HepG2 (cell line): ENCODE measurements around the gene MAN2B2. TPM values are rescaled to one million over a fixed set of nuclear protein-coding genes. Genes with fewer than 3 reads are reported as not detected.

ENCODE experiments used
- EZH2 ChIP-seq: conservative IDR thresholded peaks from 2 replicates; pipeline ENCODE4 v1.6.1; 2012; ENCODE audit warnings: mild to moderate bottlenecking, low read depth, low read length, moderate library complexity
- GLI4 ChIP-seq: sonication (generic); formaldehyde crosslinking; IDR thresholded peaks from 2 replicates; pipeline ENCODE4 v1.5.1; 2020; ENCODE audit warnings: missing genetic modification reagents, mild to moderate bottlenecking, moderate library complexity, borderline replicate concordance
- HNF1A ChIP-seq, 2 experiments: sonication (generic) in 1 of 2; formaldehyde crosslinking in 1 of 2; IDR thresholded peaks; 2 replicates each; pipeline versions ENCODE4 v1.4.0 to v1.6.1; 2016 to 2020; ENCODE audit warnings: borderline replicate concordance in 1 of 2, low read depth in 1 of 2, mild to moderate bottlenecking in 1 of 2, missing genetic modification reagents in 1 of 2
- HNRNPLL ChIP-seq: fragments of 200-400 bp; formaldehyde crosslinking; IDR thresholded peaks from 2 replicates; pipeline ENCODE4 v1.6.1; 2017; ENCODE audit warnings: mild to moderate bottlenecking, low read depth, low read length; ENCODE audit not compliant: poor library complexity, severe bottlenecking
- HOXA5 ChIP-seq: sonication (generic); formaldehyde crosslinking; IDR thresholded peaks from 2 replicates; pipeline ENCODE4 v1.4.0; 2020; ENCODE audit warnings: missing genetic modification reagents
- IRF2 ChIP-seq: IDR thresholded peaks from 2 replicates; pipeline ENCODE4 v1.6.1; 2018; ENCODE audit warnings: missing genetic modification reagents, missing compliant biosample characterization
- ISL2 ChIP-seq: sonication (generic); formaldehyde crosslinking; IDR thresholded peaks from 2 replicates; pipeline ENCODE4 v1.5.0; 2020; ENCODE audit warnings: missing genetic modification reagents
- MED8 ChIP-seq: sonication (generic); formaldehyde crosslinking; IDR thresholded peaks from 2 replicates; pipeline ENCODE4 v1.8.1; 2023; ENCODE audit warnings: mild to moderate bottlenecking, missing genetic modification reagents; ENCODE audit not compliant: insufficient replicate concordance
- NFE2L2 ChIP-seq: fragments of 150-350 bp; IDR thresholded peaks from 2 replicates; pipeline ENCODE4 v1.6.1; 2014; ENCODE audit warnings: low read length
- NFYC ChIP-seq: IDR thresholded peaks from 2 replicates; pipeline ENCODE4 v1.6.1; 2016; ENCODE audit warnings: missing genetic modification reagents, missing compliant biosample characterization
- POLR2AphosphoS2 ChIP-seq: IDR thresholded peaks from 2 replicates; pipeline ENCODE4 v1.6.1; 2011; ENCODE audit warnings: low read depth, low read length, improper control_type of control experiment
- TRIM24 ChIP-seq: sonication (generic); formaldehyde crosslinking; IDR thresholded peaks from 2 replicates; pipeline ENCODE4 v1.8.0; 2022; ENCODE audit warnings: mild to moderate bottlenecking, missing genetic modification reagents
- ZNF275 ChIP-seq: sonication (generic); formaldehyde crosslinking; IDR thresholded peaks from 2 replicates; pipeline ENCODE4 v1.8.0; 2022; ENCODE audit warnings: missing genetic modification reagents, mild to moderate bottlenecking, inconsistent platforms, borderline replicate concordance
- ZNF329 ChIP-seq: sonication (generic); formaldehyde crosslinking; IDR thresholded peaks from 2 replicates; pipeline ENCODE4 v1.9.0; 2021; ENCODE audit warnings: low read depth, mild to moderate bottlenecking, missing genetic modification reagents
- ZNF430 ChIP-seq: sonication (generic); formaldehyde crosslinking; IDR thresholded peaks from 2 replicates; pipeline ENCODE4 v1.9.0; 2021; ENCODE audit warnings: mild to moderate bottlenecking, missing genetic modification reagents
- ZNF703 ChIP-seq: sonication (generic); formaldehyde crosslinking; IDR thresholded peaks from 2 replicates; pipeline ENCODE4 v1.5.1; 2020; ENCODE audit warnings: missing genetic modification reagents, mild to moderate bottlenecking, moderate library complexity, borderline replicate concordance
- polyA plus RNA-seq, 8 experiments: library from polyadenylated mRNA; depleted of rRNA in 3 of 8; stranded (reverse) in 7 of 8; unstranded in 1 of 8; fragments of >200 nt; fragmentation: Illumina TruSeq in 4 of 8; extraction: Trizol in 4 of 8; gene quantifications; 2 replicates each; pipeline versions ENCODE4 v1.2.1 to v1.2.3, GENCODE V29; 2011 to 2016; ENCODE audit warnings: low read depth in 4 of 8, missing spikeins in 1 of 8, mixed read lengths in 1 of 8; ENCODE audit not compliant: insufficient read depth in 1 of 8
- total RNA-seq, 5 experiments: library from RNA; depleted of rRNA; stranded (reverse); fragments of >200 nt; fragmentation: Illumina TruSeq; extraction: Trizol; gene quantifications; 2 replicates each; pipeline ENCODE4 v1.2.3, GENCODE V29; 2016; ENCODE audit warnings: low read depth in 1 of 5
- TF ChIP-seq, protein P1 (sequence below): sonication (generic); formaldehyde crosslinking; IDR thresholded peaks from 2 replicates; pipeline ENCODE4 v1.5.0; 2020; ENCODE audit warnings: mild to moderate bottlenecking, low read depth, missing genetic modification reagents, borderline replicate concordance
- TF ChIP-seq, protein P2 (sequence below): sonication (generic); formaldehyde crosslinking; conservative IDR thresholded peaks from 2 replicates; pipeline ENCODE4 v1.8.1; 2023; ENCODE audit warnings: missing genetic modification reagents
- TF ChIP-seq, protein P3 (sequence below): sonication (generic); formaldehyde crosslinking; IDR thresholded peaks from 2 replicates; pipeline ENCODE4 v1.9.0; 2021; ENCODE audit warnings: missing genetic modification reagents, mild to moderate bottlenecking, borderline replicate concordance

The MAN2B2 gene
- total and polyA plus RNA-seq, 2 of the 13 experiments (the other 11 are each of a cell fraction or from before 2014, with no cell fraction given) = 4.8 to 5.4 TPM

GRCh38 chr4:6546681-6547447 lies 28.1 kb upstream of the MAN2B2 start (continued):
- TF ChIP-seq GLI4 (CRISPR knock-in tag) (no peak), ZNF703 (CRISPR knock-in tag) (no peak), MED8 (CRISPR knock-in tag) (no peak), ZNF430 (CRISPR knock-in tag) (peak; percentile 76; the same call in 1 of the 2 replicates), POLR2AphosphoS2 (no peak), TRIM24 (CRISPR knock-in tag) (no peak), ZNF329 (CRISPR knock-in tag) (0 out of 2 replicates have a peak, but pooled peaks have one; percentile 51), EZH2 (no peak), NFE2L2 (no peak), HNRNPLL (no peak), IRF2 (peak; percentile 53; the same call in 1 of the 2 replicates), NFYC (CRISPR knock-in tag) (0 out of 2 replicates have a peak, but pooled peaks have one; percentile 23), HOXA5 (peak; percentile 98), HNF1A (IDR thresholded peaks at IDR 0.05; ENCODE audit: low read depth) (no peak), HNF1A (CRISPR knock-in tag; IDR thresholded peaks at IDR 0.05; ENCODE audit: borderline replicate concordance) (no peak), ZNF275 (CRISPR knock-in tag) (0 out of 2 replicates have a peak, but pooled peaks have one; percentile 73), ISL2 (CRISPR knock-in tag) (peak; percentile 74)
- TF ChIP-seq, protein P1, sequence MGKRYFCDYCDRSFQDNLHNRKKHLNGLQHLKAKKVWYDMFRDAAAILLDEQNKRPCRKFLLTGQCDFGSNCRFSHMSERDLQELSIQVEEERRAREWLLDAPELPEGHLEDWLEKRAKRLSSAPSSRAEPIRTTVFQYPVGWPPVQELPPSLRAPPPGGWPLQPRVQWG (CRISPR knock-in tag) = no peak
- TF ChIP-seq, protein P2, sequence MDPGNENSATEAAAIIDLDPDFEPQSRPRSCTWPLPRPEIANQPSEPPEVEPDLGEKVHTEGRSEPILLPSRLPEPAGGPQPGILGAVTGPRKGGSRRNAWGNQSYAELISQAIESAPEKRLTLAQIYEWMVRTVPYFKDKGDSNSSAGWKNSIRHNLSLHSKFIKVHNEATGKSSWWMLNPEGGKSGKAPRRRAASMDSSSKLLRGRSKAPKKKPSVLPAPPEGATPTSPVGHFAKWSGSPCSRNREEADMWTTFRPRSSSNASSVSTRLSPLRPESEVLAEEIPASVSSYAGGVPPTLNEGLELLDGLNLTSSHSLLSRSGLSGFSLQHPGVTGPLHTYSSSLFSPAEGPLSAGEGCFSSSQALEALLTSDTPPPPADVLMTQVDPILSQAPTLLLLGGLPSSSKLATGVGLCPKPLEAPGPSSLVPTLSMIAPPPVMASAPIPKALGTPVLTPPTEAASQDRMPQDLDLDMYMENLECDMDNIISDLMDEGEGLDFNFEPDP = no peak
- TF ChIP-seq, protein P3, sequence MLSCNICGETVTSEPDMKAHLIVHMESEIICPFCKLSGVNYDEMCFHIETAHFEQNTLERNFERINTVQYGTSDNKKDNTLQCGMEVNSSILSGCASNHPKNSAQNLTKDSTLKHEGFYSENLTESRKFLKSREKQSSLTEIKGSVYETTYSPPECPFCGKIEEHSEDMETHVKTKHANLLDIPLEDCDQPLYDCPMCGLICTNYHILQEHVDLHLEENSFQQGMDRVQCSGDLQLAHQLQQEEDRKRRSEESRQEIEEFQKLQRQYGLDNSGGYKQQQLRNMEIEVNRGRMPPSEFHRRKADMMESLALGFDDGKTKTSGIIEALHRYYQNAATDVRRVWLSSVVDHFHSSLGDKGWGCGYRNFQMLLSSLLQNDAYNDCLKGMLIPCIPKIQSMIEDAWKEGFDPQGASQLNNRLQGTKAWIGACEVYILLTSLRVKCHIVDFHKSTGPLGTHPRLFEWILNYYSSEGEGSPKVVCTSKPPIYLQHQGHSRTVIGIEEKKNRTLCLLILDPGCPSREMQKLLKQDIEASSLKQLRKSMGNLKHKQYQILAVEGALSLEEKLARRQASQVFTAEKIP (CRISPR knock-in tag) = no peak
